ENCODE results near the gene BRI3. TPM values are rescaled to one million over a fixed set of nuclear protein-coding genes. Genes with fewer than 3 reads are reported as not detected.

The BRI3 gene
- total and polyA plus RNA-seq, 2 of the 4 experiments (the other 2 are of a cell fraction), result 24.7 to 68.3 TPM

DNA sequence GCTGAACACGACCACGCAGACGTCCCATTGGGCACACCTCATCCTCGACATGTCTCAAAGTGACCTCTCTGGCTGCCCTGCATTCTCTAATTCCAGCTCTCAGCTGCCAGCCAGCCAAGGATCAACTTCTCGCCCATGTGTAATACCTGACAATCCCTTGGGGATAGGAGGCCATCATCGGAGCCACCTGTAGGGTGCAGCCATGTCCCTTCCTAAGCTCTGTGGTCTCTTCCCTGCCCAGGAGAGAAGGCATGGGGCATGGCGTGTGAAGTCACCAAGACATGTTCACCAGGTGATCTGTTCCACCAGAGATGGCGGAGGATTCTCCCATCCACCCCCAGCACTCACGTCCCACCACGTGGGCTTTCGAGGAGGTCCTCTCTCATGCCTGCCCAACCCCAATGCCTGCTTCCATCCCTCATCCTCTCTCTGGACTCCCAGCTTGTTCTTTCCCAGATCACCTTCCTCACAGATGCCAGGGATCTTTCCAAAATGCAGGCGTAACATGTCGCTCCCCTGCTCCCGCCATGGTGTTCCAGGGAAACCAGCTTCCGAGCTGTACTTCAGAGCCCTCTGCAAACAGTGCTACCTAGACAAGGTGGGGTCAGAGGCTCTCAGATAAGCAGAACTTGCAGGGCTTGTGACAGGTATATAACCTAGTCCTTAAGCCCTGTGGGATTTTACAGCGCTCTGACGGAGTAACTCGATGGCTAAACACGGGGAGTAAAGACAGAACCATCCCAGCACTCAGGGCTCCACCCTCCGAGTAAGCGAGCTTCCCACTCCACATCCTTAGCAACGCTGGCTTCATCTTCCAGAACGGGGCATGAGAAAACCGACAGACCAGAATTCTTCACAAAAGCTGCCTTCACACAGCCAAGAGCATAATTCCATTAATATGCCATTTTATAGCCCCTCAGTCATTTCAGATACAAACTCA lies 41.1 kb downstream of the BRI3 start:
- Histone ChIP-seq H3K4me3 (ENCODE audit: insufficient read depth, low read depth, low read length) (no peak overlapping the region), H4K20me1 (ENCODE audit: insufficient read depth, low read length) (no peaks in the 10 kb centered on the region), H2BK5ac (ENCODE audit: low read depth, low read length, poor library complexity, severe bottlenecking) (no peak overlapping the region), H4K5ac (ENCODE audit: low read depth, low read length) (no peak overlapping the region), H2BK120ac (ENCODE audit: low read depth, low read length) (no peak overlapping the region), H2AK9ac (replicated peaks; ENCODE audit: low read depth, low read length, poor library complexity) (no peak overlapping the region), H4K91ac (ENCODE audit: insufficient read depth, low read depth, low read length) (no peak overlapping the region; the same call in 1 of the 2 replicates), H3K4ac (ENCODE audit: low read depth, low read length) (no peak overlapping the region), H3K9me1 (ENCODE audit: insufficient read depth, low read length) (peaks cover 11% of the 10 kb centered on the region), H3K79me1 (ENCODE audit: low read depth in 1 of 2, low read length in 2 of 2) (peaks cover 0 to 27% of the 10 kb centered on the region in 2 experiments; a peak in 2 of 4 replicates), H3K27ac (ENCODE audit: insufficient read depth, low read length) (no peak overlapping the region), H4K8ac (ENCODE audit: low read depth in 2 of 2, low read length in 2 of 2) (no peak overlapping the region), H3K56ac (ENCODE audit: extremely low read depth, insufficient read depth, low read length) (no peak overlapping the region), H3K14ac (replicated peaks; ENCODE audit: low read depth, low read length) (no peak overlapping the region), H3K27me3 (ENCODE audit: control insufficient read depth, insufficient read depth, low read length) (no peaks in the 10 kb centered on the region), H3K9ac (ENCODE audit: low read depth, low read length) (no peak overlapping the region), H3K36me3 (ENCODE audit: control insufficient read depth, insufficient read depth, low read length) (no peaks in the 10 kb centered on the region), H3K18ac (ENCODE audit: low read depth, low read length) (no peak overlapping the region), H3K4me2 (ENCODE audit: low read depth, low read length) (no peak overlapping the region), H2AFZ (replicated peaks; ENCODE audit: low read length, poor library complexity) (peak overlapping the region; percentile 44), H3K23ac (ENCODE audit: low read depth, low read length) (no peak overlapping the region), H3K4me1 (ENCODE audit: control insufficient read depth, insufficient read depth, low read length) (no peaks in the 10 kb centered on the region), H2BK20ac (ENCODE audit: low read depth, low read length) (no peak overlapping the region), H2AK5ac (ENCODE audit: low read depth, low read length) (no peak overlapping the region), H3K9me3 (ENCODE audit: control insufficient read depth, insufficient read depth, low read length) (no peaks in the 10 kb centered on the region), H2BK15ac (ENCODE audit: low read depth, low read length) (no peak overlapping the region)
- in situ Hi-C loops (cut with MboI; ENCODE audit: low sequenced_read_pairs) (loop anchor here (25.0 kb wide), 1 partner anchor 415 kb away; no protein-coding TSS in a partner anchor), dilution Hi-C loops (cut with HindIII; ENCODE audit: low sequenced_read_pairs, unreplicated experiment) (no loop called here), intact Hi-C loops (cut with micrococcal nuclease) (no loop called here)
- ChIA-PET POLR2A (ENCODE audit: unreplicated experiment) (no interaction called here), CTCF (no interaction called here)
- BruUV-seq (replicated peaks), result no TSS peak
- no peak for DNase-seq
- TF ChIP-seq RAD21 (IDR thresholded peaks at IDR 0.05; ENCODE audit: low read length), result no peak
- TF ChIP-seq RFX5 (IDR thresholded peaks at IDR 0.05; ENCODE audit: low read depth, low read length), result no peak
- no peak for TF ChIP-seq POLR2A (IDR thresholded peaks at IDR 0.05; ENCODE audit: low read depth, low read length)
- TF ChIP-seq MXI1 (IDR thresholded peaks at IDR 0.05; ENCODE audit: borderline replicate concordance, low read depth, low read length), result no peak
- TF ChIP-seq BHLHE40 (IDR thresholded peaks at IDR 0.05; ENCODE audit: low read depth, low read length), result no peak
- no peak for TF ChIP-seq RCOR1 (IDR thresholded peaks at IDR 0.05; ENCODE audit: insufficient replicate concordance, low read length)
- no peak for TF ChIP-seq CEBPB (IDR thresholded peaks at IDR 0.05; ENCODE audit: low read depth, low read length)
- TF ChIP-seq MAZ (IDR thresholded peaks at IDR 0.05; ENCODE audit: borderline replicate concordance, low read depth, low read length), result no peak
- no peak for TF ChIP-seq NFE2L2 (IDR thresholded peaks at IDR 0.05; ENCODE audit: low read depth, low read length)
- no peak for TF ChIP-seq FOS (IDR thresholded peaks at IDR 0.05; ENCODE audit: low read depth, low read length)
- TF ChIP-seq MAFK (IDR thresholded peaks at IDR 0.05; ENCODE audit: low read depth, low read length), result no peak
- TF ChIP-seq SMC3 (IDR thresholded peaks at IDR 0.05; ENCODE audit: low read depth, low read length), result no peak
- TF ChIP-seq, protein P1, sequence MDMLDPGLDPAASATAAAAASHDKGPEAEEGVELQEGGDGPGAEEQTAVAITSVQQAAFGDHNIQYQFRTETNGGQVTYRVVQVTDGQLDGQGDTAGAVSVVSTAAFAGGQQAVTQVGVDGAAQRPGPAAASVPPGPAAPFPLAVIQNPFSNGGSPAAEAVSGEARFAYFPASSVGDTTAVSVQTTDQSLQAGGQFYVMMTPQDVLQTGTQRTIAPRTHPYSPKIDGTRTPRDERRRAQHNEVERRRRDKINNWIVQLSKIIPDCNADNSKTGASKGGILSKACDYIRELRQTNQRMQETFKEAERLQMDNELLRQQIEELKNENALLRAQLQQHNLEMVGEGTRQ (IDR thresholded peaks at IDR 0.05; ENCODE audit: low read depth, low read length), result no peak
- WGBS, 2 experiments (ENCODE audit: extremely low coverage in 2 of 2, insufficient read length in 1 of 2), result 82% methylated on average over 11 of the region's 24 CpGs; no CpG with 5 or more reads in 1 of the 2 experiments
- ATAC-seq (ENCODE audit: low read depth), result no peak

Measured in IMR-90 (cell line).